HAP-1 (cell line): ENCODE results near the gene GID8.
A peak's percentile ranks its signal among the peaks of the same experiment; 100 is the strongest.

ENCODE experiments used
- DNase-seq, 2 experiments: peaks; one replicate each; pipeline ENCODE4 v3.0.0-alpha.2; 2016 to 2020; ENCODE audit warnings: low spot score in 2 of 2
- H3K27me3 ChIP-seq: fragments of 250-450 bp; sonication (Bioruptor Pico); 2 replicates; pipeline ENCODE4 v1.5.1; 2020; ENCODE audit warnings: low read depth, mild to moderate bottlenecking, moderate library complexity
- H3K36me3 ChIP-seq: fragments of 250-450 bp; sonication (Bioruptor Pico); replicated peaks from 2 replicates; pipeline ENCODE4 v1.5.1; 2020; ENCODE audit warnings: mild to moderate bottlenecking
- H3K4me1 ChIP-seq: fragments of 250-450 bp; sonication (Bioruptor Pico); 2 replicates; pipeline ENCODE4 v1.5.1; 2020; ENCODE audit warnings: mild to moderate bottlenecking
- H3K4me3 ChIP-seq: fragments of 250-450 bp; sonication (Bioruptor Pico); 2 replicates; pipeline ENCODE4 v1.5.1; 2020; ENCODE audit warnings: mild to moderate bottlenecking, moderate library complexity
- H3K9me3 ChIP-seq: fragments of 250-450 bp; sonication (Bioruptor Pico); 2 replicates; pipeline ENCODE4 v1.5.1; 2020; ENCODE audit warnings: mild to moderate bottlenecking, moderate library complexity
- in situ Hi-C: fragments of 300-500 bp; cut with MboI; formaldehyde crosslinking; loops from 3 replicates; pipeline ENCODE4 v1.14.3; 2020; ENCODE audit warnings: low sequenced_read_pairs, inconsistent platforms, mixed read lengths

The GID8 gene

GRCh38 chr20:62972845-62973745 is 35.1 kb downstream of the GID8 start:
- no peak for DNase-seq
- Histone ChIP-seq H3K9me3 (no peaks in the 10 kb centered on the region), H3K4me3 (no peak overlapping the region), H3K36me3 (no peaks in the 10 kb centered on the region), H3K4me1 (no peaks in the 10 kb centered on the region), H3K27me3 (peaks cover 49% of the 10 kb centered on the region)
- in situ Hi-C loops = no loop called here

GRCh38 chr20:62975251-62975760 is 37.4 kb downstream of the GID8 start:
- in situ Hi-C loops = no loop called here
- H3K4me3 ChIP-seq = no peak overlapping the region

DNA sequence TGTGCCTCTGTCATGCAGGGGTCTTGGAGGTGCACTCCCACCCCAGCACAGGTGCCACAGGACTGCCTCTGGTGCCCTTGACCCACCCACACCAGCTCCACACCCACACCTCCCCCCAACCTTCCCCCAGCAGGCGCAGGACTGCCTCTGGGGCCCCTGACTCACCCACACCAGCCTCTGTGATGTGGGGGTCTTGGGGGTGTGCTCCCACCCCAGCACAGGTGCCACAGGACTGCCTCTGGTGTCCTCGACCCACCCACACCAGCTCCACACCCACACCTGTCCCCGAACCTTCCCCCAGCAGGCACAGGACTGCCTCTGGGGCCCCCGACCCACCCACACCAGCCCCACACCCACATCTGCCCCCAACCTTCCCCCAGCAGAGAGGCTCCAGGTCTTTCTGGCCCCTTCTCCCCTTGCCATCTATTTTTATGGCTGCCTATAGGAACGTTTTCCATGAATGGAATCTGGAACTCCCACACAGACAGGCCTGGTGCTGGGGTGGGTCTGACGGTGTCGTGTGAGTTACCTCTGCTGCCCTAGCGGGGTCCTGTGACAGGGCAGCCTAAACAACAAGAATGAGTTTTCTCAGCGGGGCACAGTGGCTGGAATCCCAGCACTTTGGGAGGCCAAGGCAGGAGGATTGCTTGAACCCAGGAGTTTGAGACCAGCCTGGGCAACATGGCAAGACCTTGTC is 38.0 kb downstream of the GID8 start:
- in situ Hi-C loops = no loop called here
- Histone ChIP-seq H3K9me3 (no peaks in the 10 kb centered on the region), H3K4me1 (peaks cover 3% of the 10 kb centered on the region; the same call in 1 of the 2 replicates), H3K27me3 (peaks cover 71% of the 10 kb centered on the region), H3K36me3 (no peaks in the 10 kb centered on the region), H3K4me3 (no peak overlapping the region)
- no peak for DNase-seq

More at GRCh38 chr20:62975251-62975760, 37.4 kb downstream of the GID8 start:
- no peaks in the 10 kb centered on the region for H3K4me1 ChIP-seq
- DNase-seq = no peak
- H3K36me3 ChIP-seq = no peaks in the 10 kb centered on the region
- H3K27me3 ChIP-seq = peaks cover 64% of the 10 kb centered on the region
- H3K9me3 ChIP-seq = no peaks in the 10 kb centered on the region

- peaks cover 77% of the 10 kb centered on the region for H3K27me3 ChIP-seq
- DNase-seq = no peak
- no peak overlapping the region for H3K4me3 ChIP-seq
- no peaks in the 10 kb centered on the region for H3K9me3 ChIP-seq
- no peaks in the 10 kb centered on the region for H3K36me3 ChIP-seq
- in situ Hi-C loops = no loop called here
- peaks cover 3% of the 10 kb centered on the region; the same call in 1 of the 2 replicates for H3K4me1 ChIP-seq
Measured at GRCh38 chr20:62976886-62977285, 38.9 kb downstream of the GID8 start.

DNA sequence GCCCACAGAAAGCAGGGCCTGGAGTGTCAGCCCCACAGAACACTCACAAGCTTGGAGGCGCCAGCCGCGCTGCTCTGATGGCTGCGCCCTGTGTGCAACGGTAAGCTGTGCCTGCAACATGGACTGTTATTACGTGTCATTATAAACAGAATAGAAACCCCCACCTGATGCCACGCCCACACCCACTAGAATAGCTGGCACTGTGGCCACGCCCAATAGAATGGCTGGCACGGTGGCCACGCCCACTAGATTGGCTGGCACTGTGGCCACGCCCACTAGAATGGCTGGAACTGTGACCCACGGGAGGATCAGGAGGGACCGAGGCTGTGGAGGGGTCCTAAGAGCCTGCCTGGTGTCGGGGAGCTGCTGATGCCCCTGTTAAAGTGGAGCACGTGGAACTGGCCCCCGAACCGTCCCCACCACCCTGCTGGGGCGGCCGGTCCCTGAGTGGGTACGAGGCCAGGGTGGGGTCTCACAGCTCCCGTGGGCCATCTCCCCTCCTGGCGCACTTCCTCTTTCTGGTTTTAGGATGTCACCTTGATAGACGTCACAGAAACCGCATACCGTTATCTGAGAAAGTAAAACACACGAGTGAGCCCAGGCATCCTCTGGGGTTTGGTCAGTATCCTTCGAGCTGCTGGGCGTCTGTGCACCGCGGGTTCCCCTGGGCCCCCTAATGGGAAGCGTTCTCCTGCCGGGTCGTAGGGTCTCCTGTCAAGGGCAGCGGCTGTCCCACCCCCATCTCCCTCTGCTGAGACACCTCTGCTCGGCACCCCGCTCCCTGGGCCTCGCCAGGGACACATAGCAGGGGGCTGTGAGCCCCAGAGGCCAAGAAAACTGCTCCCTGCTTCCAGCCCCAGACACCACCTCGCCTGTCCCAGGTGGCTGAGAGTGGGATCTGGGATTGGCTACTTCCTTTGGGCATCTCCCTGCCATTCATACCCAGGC is 39.9 kb downstream of the GID8 start:
- Histone ChIP-seq H3K36me3 (no peaks in the 10 kb centered on the region), H3K27me3 (peaks cover 78% of the 10 kb centered on the region), H3K4me1 (peaks cover 3% of the 10 kb centered on the region; the same call in 1 of the 2 replicates), H3K9me3 (no peaks in the 10 kb centered on the region), H3K4me3 (no peak overlapping the region)
- in situ Hi-C loops = no loop called here
- DNase-seq = peak in 1 of 2 experiments; percentile 39

GRCh38 chr20:62978561-62978943 is 40.6 kb downstream of the GID8 start:
- in situ Hi-C loops = no loop called here
- DNase-seq = no peak
- Histone ChIP-seq H3K36me3 (no peaks in the 10 kb centered on the region), H3K4me1 (peaks cover 3% of the 10 kb centered on the region; the same call in 1 of the 2 replicates), H3K4me3 (no peak overlapping the region), H3K27me3 (peaks cover 74% of the 10 kb centered on the region), H3K9me3 (no peaks in the 10 kb centered on the region)

DNA sequence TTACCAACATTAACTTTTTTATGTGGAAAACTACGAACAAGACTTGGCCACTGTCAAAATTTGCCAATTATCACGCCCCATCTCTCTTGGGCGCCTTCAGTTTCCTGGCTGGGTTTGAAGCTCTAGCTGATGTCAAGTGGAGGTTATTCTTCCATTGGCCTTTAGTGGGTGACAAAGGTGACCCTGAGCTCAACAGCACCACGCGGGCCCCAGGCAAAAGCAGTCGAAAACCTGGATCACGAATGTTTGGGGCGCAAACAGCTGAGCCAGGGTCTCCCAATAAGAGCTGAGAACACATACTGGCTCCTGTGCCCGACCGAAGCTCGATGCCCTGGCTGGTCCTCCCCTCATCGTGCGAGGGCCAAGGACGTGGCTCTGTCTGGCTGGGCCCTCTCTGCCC is 41.4 kb downstream of the GID8 start:
- peaks cover 3% of the 10 kb centered on the region; the same call in 1 of the 2 replicates for H3K4me1 ChIP-seq
- DNase-seq = no peak
- H3K36me3 ChIP-seq = no peaks in the 10 kb centered on the region
- in situ Hi-C loops = no loop called here
- H3K27me3 ChIP-seq = peaks cover 68% of the 10 kb centered on the region
- no peaks in the 10 kb centered on the region for H3K9me3 ChIP-seq
- no peak overlapping the region for H3K4me3 ChIP-seq

DNA sequence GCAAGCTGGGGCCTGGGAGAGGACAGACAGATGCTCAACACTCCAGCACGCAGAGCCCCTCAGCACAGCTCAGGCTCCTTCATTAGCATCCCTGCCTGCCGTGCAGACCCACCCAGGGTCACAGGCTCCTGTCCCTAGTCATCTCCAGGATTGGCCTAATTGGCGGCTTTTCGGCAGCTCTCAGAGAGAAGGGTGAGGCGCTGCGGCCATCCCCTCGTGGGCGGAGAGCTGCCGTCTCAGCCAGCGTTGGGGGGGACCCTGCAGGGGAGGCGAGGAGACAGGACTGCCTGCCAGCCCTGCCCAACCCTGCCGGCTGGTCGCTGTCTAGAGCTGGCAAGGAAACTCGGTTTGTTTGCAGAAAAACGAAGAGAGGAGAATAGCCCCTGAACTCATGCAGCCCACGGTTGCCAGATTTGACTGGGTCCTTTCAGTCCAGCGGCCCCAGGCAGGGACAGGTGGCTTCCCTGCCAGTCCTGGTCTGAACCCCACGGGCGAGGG is 42.0 kb downstream of the GID8 start:
- in situ Hi-C loops = no loop called here
- no peak for DNase-seq
- H3K27me3 ChIP-seq = peaks cover 62% of the 10 kb centered on the region
- H3K4me1 ChIP-seq = peaks cover 3% of the 10 kb centered on the region; the same call in 1 of the 2 replicates
- no peak overlapping the region for H3K4me3 ChIP-seq
- no peaks in the 10 kb centered on the region for H3K9me3 ChIP-seq
- H3K36me3 ChIP-seq = no peaks in the 10 kb centered on the region

- Histone ChIP-seq H3K27me3 (peaks cover 56% of the 10 kb centered on the region), H3K4me1 (peaks cover 3% of the 10 kb centered on the region; the same call in 1 of the 2 replicates), H3K4me3 (no peak overlapping the region), H3K9me3 (no peaks in the 10 kb centered on the region), H3K36me3 (no peaks in the 10 kb centered on the region)
- in situ Hi-C loops = no loop called here
- DNase-seq = peak; percentile 58 to 73
Measured at GRCh38 chr20:62980380-62980960, 42.5 kb downstream of the GID8 start.

- peak; percentile 13 to 59 for DNase-seq
- Histone ChIP-seq H3K36me3 (no peaks in the 10 kb centered on the region), H3K27me3 (peaks cover 53% of the 10 kb centered on the region), H3K4me1 (peaks cover 3% of the 10 kb centered on the region; the same call in 1 of the 2 replicates), H3K9me3 (no peaks in the 10 kb centered on the region), H3K4me3 (no peak overlapping the region)
- in situ Hi-C loops = no loop called here
Measured at GRCh38 chr20:62980970-62981369, 43.0 kb downstream of the GID8 start.

GRCh38 chr20:62982124-62983075 is 44.5 kb downstream of the GID8 start:
- in situ Hi-C loops = no loop called here
- Histone ChIP-seq H3K4me3 (no peak overlapping the region), H3K9me3 (no peaks in the 10 kb centered on the region), H3K36me3 (no peaks in the 10 kb centered on the region), H3K4me1 (peaks cover 3% of the 10 kb centered on the region), H3K27me3 (peaks cover 43% of the 10 kb centered on the region)
- DNase-seq = no peak

DNA sequence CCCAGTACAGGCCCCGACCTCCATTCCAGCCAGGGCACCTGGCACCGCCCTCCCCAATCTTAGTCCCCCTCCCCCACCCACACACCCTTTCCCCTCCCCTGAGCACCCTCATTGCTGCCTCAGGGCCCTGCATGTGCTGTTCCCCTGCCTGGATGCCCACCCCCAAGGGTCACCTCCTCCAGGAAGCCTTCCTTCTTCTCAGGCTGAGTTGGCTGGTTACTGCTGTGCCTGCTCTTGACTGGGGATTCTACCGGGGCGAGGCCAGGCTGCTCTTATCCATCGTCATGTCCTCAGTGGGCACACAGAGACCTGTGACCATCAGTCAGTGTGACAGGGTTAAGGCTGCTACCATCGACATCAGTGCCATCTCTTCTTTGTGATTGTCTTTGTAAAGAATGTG is 45.3 kb downstream of the GID8 start:
- no peaks in the 10 kb centered on the region for H3K36me3 ChIP-seq
- no peaks in the 10 kb centered on the region for H3K9me3 ChIP-seq
- H3K27me3 ChIP-seq = peaks cover 40% of the 10 kb centered on the region
- peaks cover 3% of the 10 kb centered on the region for H3K4me1 ChIP-seq
- no peak overlapping the region for H3K4me3 ChIP-seq
- in situ Hi-C loops = no loop called here
- no peak for DNase-seq
